VCaP (cell line): ENCODE measurements around the gene NRN1L.

Source experiments
- H3K27ac ChIP-seq: fragments of 450-650 bp; 2 replicates; pipeline ENCODE4 v1.5.1; 2017
- CTCF ChIP-seq: fragments of 450-650 bp; conservative IDR thresholded peaks from 2 replicates; pipeline ENCODE4 v1.5.1; 2017; ENCODE audit warnings: mild to moderate bottlenecking, moderate library complexity

NRN1L gene

GRCh38 chr16:67928561-67929364, 44.1 kb downstream of the NRN1L start:
- H3K27ac ChIP-seq = peak overlapping the region; percentile 89; the same call in 1 of the 2 replicates
- peak; percentile 89 for TF ChIP-seq CTCF

GRCh38 chr16:67930191-67930590, 45.5 kb downstream of the NRN1L start:
- no peak for TF ChIP-seq CTCF
- H3K27ac ChIP-seq = no peak overlapping the region

- no peak overlapping the region for H3K27ac ChIP-seq
- TF ChIP-seq CTCF = no peak
Measured at GRCh38 chr16:67930678-67931211, 46.1 kb downstream of the NRN1L start.

- no peak for TF ChIP-seq CTCF
- H3K27ac ChIP-seq = no peak within 1 kb of the TSS
Measured at GRCh38 chr16:67931712-67932461, 47.2 kb downstream of the NRN1L start, which contains the start of gene CTRL. Gene CTRL (minus strand): TSS chr16:67931862. CDS start chr16:67931852, 10 bp downstream.

GRCh38 chr16:67932462-67932840, 47.8 kb downstream of the NRN1L start:
- no peak overlapping the region for H3K27ac ChIP-seq
- no peak for TF ChIP-seq CTCF

GRCh38 chr16:67933805-67934204, 49.1 kb downstream of the NRN1L start:
- TF ChIP-seq CTCF = no peak
- 0 out of 2 replicates have a peak overlapping the region, but pooled peaks have one; percentile 85 for H3K27ac ChIP-seq

GRCh38 chr16:67934306-67935100, 49.8 kb downstream of the NRN1L start:
- TF ChIP-seq CTCF = no peak

More at GRCh38 chr16:67934306-67935100, 49.8 kb downstream of the NRN1L start:
- H3K27ac ChIP-seq = peak overlapping the region; percentile 85
